Stimulated activated memory B cell treated with anti-CD40 and anti-IgM and Interleukin-4, amounts not matched to agents 10 μg/mL and 1 μg/mL and 100 μg/mL, for 72 hours (primary cell): ENCODE data around the gene HTR4.

Experiments used
- ATAC-seq: fragments of 150-1000 bp; cut with Tn5 transposase; 2 replicates; pipeline ENCODE4 v1.10.0; 2021
- H3K27ac Mint-ChIP-seq: one replicate; pipeline ENCODE4 v1.8.0; 2022; ENCODE audit warnings: mild to moderate bottlenecking, mixed read lengths
- H3K27me3 Mint-ChIP-seq: one replicate; pipeline ENCODE4 v1.8.0; 2022; ENCODE audit warnings: mixed read lengths
- H3K36me3 Mint-ChIP-seq: one replicate; pipeline ENCODE4 v1.8.0; 2022; ENCODE audit warnings: mixed read lengths
- H3K4me1 Mint-ChIP-seq: one replicate; pipeline ENCODE4 v1.8.0; 2022; ENCODE audit warnings: mixed read lengths
- H3K4me3 Mint-ChIP-seq: one replicate; pipeline ENCODE4 v1.8.0; 2022; ENCODE audit warnings: mild to moderate bottlenecking, moderate library complexity, mixed read lengths
- H3K9me3 Mint-ChIP-seq: one replicate; pipeline ENCODE4 v1.8.0; 2022; ENCODE audit warnings: mixed read lengths

Gene HTR4

DNA sequence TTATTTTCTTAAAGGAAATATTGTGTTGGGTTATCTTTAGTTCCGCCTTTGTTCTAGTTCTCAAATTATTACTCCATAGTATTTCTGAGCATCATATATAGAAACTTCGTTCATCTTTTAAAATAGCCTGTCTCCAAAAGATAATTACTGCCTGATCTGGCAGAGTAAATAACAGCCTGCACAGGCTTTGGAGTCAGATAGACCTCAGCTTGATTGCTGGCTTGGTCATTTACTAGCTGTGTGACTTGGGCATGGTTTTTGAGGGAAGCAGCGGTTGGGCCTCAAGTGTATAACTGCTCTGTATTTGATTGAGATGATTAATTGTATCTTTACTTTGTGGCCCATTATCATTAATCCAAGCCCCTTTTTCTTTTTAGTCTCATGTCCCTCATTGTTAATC is 220.5 kb downstream of the HTR4 start:
- H3K4me1 Mint-ChIP-seq: peaks cover 4% of the 10 kb centered on the region
- H3K27me3 Mint-ChIP-seq: no peaks in the 10 kb centered on the region
- H3K4me3 Mint-ChIP-seq: no peak overlapping the region
- no peaks in the 10 kb centered on the region for H3K9me3 Mint-ChIP-seq
- peaks cover 46% of the 10 kb centered on the region for H3K36me3 Mint-ChIP-seq
- no peak for ATAC-seq
- H3K27ac Mint-ChIP-seq: no peak overlapping the region
